ENCODE measurements around the gene IRAK1.

Gene IRAK1

GRCh38 chrX:154019633-154020528, at the start of gene IRAK1:
Gene IRAK1 (minus strand): TSS chrX:154019902. CDS start chrX:154019812, 90 bp downstream.
- DNase-seq = no peak

GRCh38 chrX:154068560-154068959, 48.9 kb upstream of the IRAK1 start:
- DNase-seq = no peak

GRCh38 chrX:154064637-154065435, 45.1 kb upstream of the IRAK1 start:
- no peak for DNase-seq

GRCh38 chrX:154063234-154063633, 43.5 kb upstream of the IRAK1 start:
- no peak for DNase-seq

GRCh38 chrX:154061801-154062200, 42.1 kb upstream of the IRAK1 start:
- DNase-seq = no peak

GRCh38 chrX:154059729-154060245, 40.1 kb upstream of the IRAK1 start:
- no peak for DNase-seq

GRCh38 chrX:154059231-154059630, 39.5 kb upstream of the IRAK1 start:
- DNase-seq = no peak

- DNase-seq = no peak
Measured at GRCh38 chrX:154058214-154058997, 38.7 kb upstream of the IRAK1 start.

- no peak for DNase-seq
Measured at GRCh38 chrX:154057791-154058190, 38.1 kb upstream of the IRAK1 start.

GRCh38 chrX:154056770-154057241, 37.1 kb upstream of the IRAK1 start:
- DNase-seq = no peak

GRCh38 chrX:154051201-154051810, 31.6 kb upstream of the IRAK1 start:
- DNase-seq = no peak

GRCh38 chrX:154050113-154050495, 30.4 kb upstream of the IRAK1 start:
- DNase-seq = no peak

- DNase-seq = no peak
Measured at GRCh38 chrX:154049209-154050112, 29.8 kb upstream of the IRAK1 start.

- no peak for DNase-seq
Measured at GRCh38 chrX:154048398-154048797, 28.7 kb upstream of the IRAK1 start.

- DNase-seq = no peak
Measured at GRCh38 chrX:154046940-154047610, 27.4 kb upstream of the IRAK1 start.

- DNase-seq = no peak
Measured at GRCh38 chrX:154046031-154046781, 26.5 kb upstream of the IRAK1 start.

GRCh38 chrX:154044091-154044490, 24.4 kb upstream of the IRAK1 start:
- no peak for DNase-seq

GRCh38 chrX:154043003-154043763, 23.5 kb upstream of the IRAK1 start:
- no peak for DNase-seq

- DNase-seq = no peak
Measured at GRCh38 chrX:154040863-154041262, 21.2 kb upstream of the IRAK1 start.
